Naive thymus-derived CD8-positive, alpha-beta T cell (primary cell): ENCODE data around the gene SMARCC1. TPM values are rescaled to one million over a fixed set of nuclear protein-coding genes. Genes with fewer than 3 reads are reported as not detected.

Experiments used
- ATAC-seq, 2 donors: fragments of 150-1000 bp; cut with Tn5 transposase in 1 of 2; sonication (Bioruptor Pico), chemical (Tn5 transposase) in 1 of 2; 1 replicate in 1 of 2; 2 replicates in 1 of 2; pipeline ENCODE4 v1.10.0; 2021; ENCODE audit warnings: mild to moderate bottlenecking in 2 of 2, moderate library complexity in 2 of 2
- POLR2A ChIA-PET: fragments of 350-600 bp; sonication (Branson Sonifier 250); formaldehyde crosslinking; loops from one replicate; lab custom pipeline; 2021; ENCODE audit warnings: antibody characterized with exemption; lab: Charles Lee
- DNase-seq, 10 donors: peaks; one replicate each; pipeline versions ENCODE4 v3.0.0 to v3.0.0-alpha.2; 2020 to 2022
- H3K27ac Mint-ChIP-seq, 10 donors: one replicate each; pipeline ENCODE4 v1.8.0; 2020 to 2022; ENCODE audit warnings: mild to moderate bottlenecking in 10 of 10, mixed read lengths in 10 of 10, moderate library complexity in 4 of 10, inconsistent platforms in 1 of 10
- H3K27me3 Mint-ChIP-seq, 5 donors: one replicate each; pipeline ENCODE4 v1.8.0; 2021 to 2022; ENCODE audit warnings: mixed read lengths in 5 of 5
- H3K36me3 Mint-ChIP-seq, 3 donors: one replicate each; pipeline ENCODE4 v1.8.0; 2020 to 2022; ENCODE audit warnings: mixed read lengths in 3 of 3, mild to moderate bottlenecking in 2 of 3, inconsistent platforms in 1 of 3
- H3K4me1 Mint-ChIP-seq, 4 donors: one replicate each; pipeline ENCODE4 v1.8.0; 2021 to 2022; ENCODE audit warnings: mixed read lengths in 4 of 4
- H3K4me3 Mint-ChIP-seq, 10 donors: one replicate each; pipeline ENCODE4 v1.8.0; 2020 to 2022; ENCODE audit warnings: mild to moderate bottlenecking in 10 of 10, mixed read lengths in 10 of 10, moderate library complexity in 6 of 10, inconsistent platforms in 1 of 10
- H3K9me3 Mint-ChIP-seq, 9 donors: one replicate each; pipeline ENCODE4 v1.8.0; 2020 to 2022; ENCODE audit warnings: mixed read lengths in 9 of 9, mild to moderate bottlenecking in 3 of 9, inconsistent platforms in 1 of 9, moderate library complexity in 1 of 9
- polyA plus RNA-seq, 3 donors: library from polyadenylated mRNA; unstranded; fragments of 300-500 nt; fragmentation: Illumina TruSeq; gene quantifications; one replicate each; pipeline ENCODE4 v1.2.3, GENCODE V29; 2021
- total RNA-seq, 8 experiments: library from RNA in 2 of 8; stranded (reverse) in 2 of 8; gene quantifications; one replicate each; pipeline ENCODE4 v1.2.3 and lab custom pipeline; 2021 to 2026

The SMARCC1 gene
- total and polyA plus RNA-seq, 5 experiments from 2014 or later: 57.7 to 111 (median 67.0) TPM

DNA sequence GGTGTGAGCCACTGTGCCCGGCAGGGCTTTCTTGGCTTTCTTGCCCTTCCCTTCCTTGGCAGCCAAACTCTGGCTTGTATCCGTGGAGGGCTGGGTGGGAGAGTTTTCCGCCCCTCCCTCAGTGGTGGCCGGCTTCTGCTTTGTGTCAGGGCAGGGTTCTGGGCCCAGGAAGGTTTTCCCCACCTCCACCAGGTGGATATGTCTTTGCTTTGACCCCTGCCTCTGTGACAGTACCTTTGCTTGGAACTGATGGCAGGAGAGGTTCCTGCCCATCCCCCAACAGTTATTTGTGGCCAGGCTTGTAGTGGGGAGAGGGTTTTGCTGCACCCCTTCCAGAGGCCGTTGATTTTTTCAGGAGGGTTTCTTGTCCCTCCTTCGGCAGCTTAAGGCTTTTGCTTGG lies 227.4 kb downstream of the SMARCC1 start:
- no peak overlapping the region for H3K27ac Mint-ChIP-seq
- ATAC-seq (no peak), DNase-seq (no peak)
- peaks cover 0 to 4% (median 2%) of the 10 kb centered on the region in 3 donors for H3K36me3 Mint-ChIP-seq
- no peak overlapping the region for H3K4me3 Mint-ChIP-seq
- peaks cover 0 to 2% (median 0%) of the 10 kb centered on the region in 9 donors for H3K9me3 Mint-ChIP-seq
- POLR2A ChIA-PET: no interaction called here
- peaks cover 11 to 16% (median 12%) of the 10 kb centered on the region in 5 donors for H3K27me3 Mint-ChIP-seq
- H3K4me1 Mint-ChIP-seq: no peaks in the 10 kb centered on the region

DNA sequence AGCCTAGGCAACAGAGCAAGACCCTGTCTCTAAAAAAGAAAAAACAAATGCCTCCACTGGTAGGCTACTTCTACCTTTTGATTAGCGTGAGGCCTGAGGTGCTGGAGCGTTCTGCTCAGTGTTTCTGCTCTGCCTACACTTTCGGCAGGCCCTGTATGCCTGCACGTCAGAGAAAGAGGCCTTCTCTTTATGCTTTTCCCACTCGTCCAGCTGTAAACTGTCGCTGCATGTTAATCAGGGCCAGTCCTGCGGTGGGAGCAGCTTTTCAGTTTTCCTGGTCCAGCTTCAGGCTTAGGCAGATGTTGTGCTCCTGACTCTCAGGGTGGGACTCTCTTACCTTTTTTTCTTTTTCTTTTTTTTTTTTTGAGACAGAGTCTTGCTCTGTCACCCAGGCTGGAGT lies 228.3 kb downstream of the SMARCC1 start:
- no peak for ATAC-seq
- Mint-ChIP-seq H3K27me3 (peaks cover 11 to 16% (median 12%) of the 10 kb centered on the region in 5 donors), H3K4me3 (no peak overlapping the region), H3K4me1 (no peaks in the 10 kb centered on the region), H3K36me3 (peaks cover 0 to 4% (median 2%) of the 10 kb centered on the region in 3 donors), H3K9me3 (peaks cover 0 to 2% (median 0%) of the 10 kb centered on the region in 9 donors), H3K27ac (no peak overlapping the region)
- POLR2A ChIA-PET: no interaction called here
- no peak for DNase-seq

DNA sequence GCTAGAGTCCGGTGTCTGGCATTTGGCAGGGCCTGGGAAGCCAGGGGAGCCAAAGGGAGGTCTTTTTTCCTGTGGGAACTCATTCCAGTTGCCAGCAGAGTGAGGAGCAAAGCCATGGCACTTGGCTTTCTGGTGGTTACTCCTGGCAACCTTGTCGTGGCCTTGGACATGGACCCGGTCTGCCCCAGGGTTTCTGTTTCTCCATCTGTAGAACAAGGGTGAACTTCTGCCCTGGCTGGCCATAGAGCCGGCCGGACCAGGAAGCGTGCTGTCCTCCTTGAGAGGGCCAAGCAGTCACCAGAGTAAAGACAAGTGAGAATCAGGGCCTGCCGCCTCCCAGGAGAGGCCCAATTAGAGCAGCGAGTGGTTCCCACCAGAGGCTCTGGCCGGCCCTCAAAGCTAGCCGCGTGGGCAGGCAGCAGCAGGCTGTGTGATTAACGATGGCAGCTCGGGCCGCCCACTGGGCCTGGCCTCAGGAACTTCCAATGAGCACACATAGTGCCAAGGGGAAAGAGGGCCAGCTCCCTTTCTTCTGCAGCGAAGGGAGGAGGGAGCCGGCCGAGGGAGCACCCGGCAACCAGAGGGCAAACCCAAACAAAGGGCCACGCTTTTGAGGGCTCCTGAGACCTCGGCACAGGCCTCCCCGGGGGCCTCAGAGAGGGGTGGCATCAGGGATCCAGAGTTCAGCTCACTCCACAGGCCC lies 239.1 kb downstream of the SMARCC1 start:
- Mint-ChIP-seq H3K9me3 (no peaks in the 10 kb centered on the region), H3K4me3 (no peak overlapping the region), H3K27me3 (peaks cover 0 to 11% (median 4%) of the 10 kb centered on the region in 5 donors), H3K4me1 (no peaks in the 10 kb centered on the region), H3K36me3 (no peaks in the 10 kb centered on the region), H3K27ac (no peak overlapping the region)
- ATAC-seq: no peak
- DNase-seq: no peak
- POLR2A ChIA-PET: no interaction called here

DNA sequence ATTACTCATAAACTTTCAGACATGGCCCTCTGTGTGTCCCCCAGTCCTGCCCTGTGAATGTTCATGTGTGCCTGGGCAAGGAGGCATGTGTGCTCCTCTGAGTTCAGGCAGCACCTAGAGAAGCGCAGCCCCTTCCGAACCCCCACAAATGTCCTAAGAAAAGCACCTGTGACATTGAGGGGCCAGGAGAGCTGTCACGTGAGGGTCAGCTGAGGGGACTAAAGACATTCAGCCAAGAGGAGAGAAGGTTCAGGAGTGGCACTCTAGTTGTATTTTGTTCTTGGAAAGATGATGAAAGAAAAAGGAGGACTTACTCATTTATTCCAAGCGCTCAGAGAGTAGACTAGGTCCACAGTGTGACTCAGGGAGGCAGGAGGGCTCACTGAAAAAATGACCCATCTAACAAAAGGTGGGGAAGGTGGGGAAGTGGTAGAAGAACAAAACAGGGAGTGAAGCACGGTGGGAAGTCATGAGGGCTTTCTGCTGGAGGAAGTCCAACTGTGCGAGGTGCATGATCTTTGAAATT lies 240.0 kb downstream of the SMARCC1 start:
- H3K4me1 Mint-ChIP-seq: no peaks in the 10 kb centered on the region

DNA sequence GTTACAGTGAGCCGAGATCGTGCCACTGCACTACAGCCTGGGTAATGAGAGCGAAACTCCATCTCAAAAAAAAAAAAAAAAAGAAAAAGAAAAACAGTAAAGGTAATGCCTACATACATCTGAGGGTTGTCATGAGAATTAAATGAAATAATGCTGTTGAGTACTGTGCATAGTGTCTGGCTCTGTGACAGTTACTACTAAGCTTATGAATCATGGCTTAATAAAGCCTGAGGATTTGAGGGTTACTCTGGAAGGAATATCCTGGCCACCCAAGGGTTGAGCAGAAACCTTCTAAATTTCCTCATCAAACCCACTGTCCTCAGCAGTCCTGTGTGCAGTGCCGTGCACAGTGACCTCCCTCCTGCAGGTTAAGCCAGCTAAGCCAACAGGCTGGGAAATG lies 241.4 kb downstream of the SMARCC1 start:
- Mint-ChIP-seq H3K27me3 (peaks cover 0 to 9% (median 4%) of the 10 kb centered on the region in 5 donors), H3K4me3 (no peak overlapping the region), H3K36me3 (no peaks in the 10 kb centered on the region), H3K9me3 (no peaks in the 10 kb centered on the region), H3K4me1 (no peaks in the 10 kb centered on the region), H3K27ac (no peak overlapping the region)
- ATAC-seq (no peak), DNase-seq (no peak)
- POLR2A ChIA-PET: interaction anchor here (0.6 kb wide), 1 partner anchor 248 kb away, joined by 3 read pairs; no protein-coding TSS in a partner anchor

More for the DNA sequence above, 240.0 kb downstream of the SMARCC1 start:
- ATAC-seq (no peak), DNase-seq (no peak)
- Mint-ChIP-seq H3K4me3 (no peak overlapping the region), H3K27me3 (peaks cover 0 to 10% (median 4%) of the 10 kb centered on the region in 5 donors), H3K9me3 (no peaks in the 10 kb centered on the region), H3K27ac (no peak overlapping the region), H3K36me3 (no peaks in the 10 kb centered on the region)
- POLR2A ChIA-PET: no interaction called here

DNA sequence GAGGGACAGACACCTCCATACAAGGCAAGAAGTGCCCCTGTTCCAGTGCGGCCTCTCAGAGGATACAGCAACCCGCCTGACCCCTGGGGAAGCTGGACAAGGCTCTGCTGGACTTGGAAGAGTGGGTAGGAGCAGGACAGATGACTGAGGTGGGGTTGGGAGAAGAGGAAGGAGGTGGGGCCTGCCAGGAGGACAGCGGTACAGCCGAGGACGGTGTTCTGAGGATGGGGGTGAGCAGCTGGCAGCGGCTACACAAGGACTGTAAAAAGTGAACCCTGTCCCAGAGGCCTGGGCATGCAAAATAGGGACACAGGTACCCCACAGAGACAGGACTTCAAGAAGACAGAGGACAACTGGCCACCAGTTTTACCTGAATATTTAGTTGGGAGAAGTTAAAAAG lies 244.7 kb downstream of the SMARCC1 start:
- Mint-ChIP-seq H3K27me3 (peaks cover 1 to 11% (median 9%) of the 10 kb centered on the region in 5 donors), H3K9me3 (no peaks in the 10 kb centered on the region), H3K27ac (no peak overlapping the region), H3K36me3 (no peaks in the 10 kb centered on the region), H3K4me1 (no peaks in the 10 kb centered on the region), H3K4me3 (no peak overlapping the region)
- POLR2A ChIA-PET: no interaction called here
- DNase-seq: no peak
- ATAC-seq: no peak

DNA sequence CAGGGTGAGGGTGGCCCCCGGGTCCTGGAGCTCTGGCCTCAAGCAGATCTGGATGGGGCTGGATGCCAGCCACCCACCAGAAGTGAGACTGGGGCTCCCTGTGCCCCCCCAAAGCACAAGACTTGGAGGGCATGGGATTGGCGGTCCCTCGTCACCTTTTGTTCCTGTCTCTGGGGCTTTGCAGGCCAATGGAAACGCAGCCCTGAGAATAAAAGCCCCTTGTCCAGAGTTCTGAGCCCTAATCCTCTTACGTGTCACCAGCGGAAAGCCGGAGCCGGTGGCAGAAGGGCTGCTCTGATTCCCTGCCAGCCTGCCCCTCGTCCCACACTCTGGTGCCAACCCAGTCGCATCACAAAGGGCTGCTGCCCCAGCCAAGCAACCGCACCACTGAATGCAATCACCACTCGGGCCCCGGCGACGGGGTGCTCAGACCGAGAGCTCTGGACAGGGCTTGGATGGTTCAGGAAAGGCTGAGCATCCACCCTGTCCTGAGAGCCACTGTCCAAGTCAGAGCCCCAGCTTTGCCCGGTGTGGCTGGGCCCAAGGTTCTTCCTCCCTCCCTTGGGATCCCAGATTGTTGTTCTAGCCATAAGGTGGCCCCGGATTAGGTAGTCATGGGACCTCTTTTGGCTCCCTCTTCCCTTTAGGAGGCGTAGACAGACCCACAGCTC lies 245.3 kb downstream of the SMARCC1 start:
- Mint-ChIP-seq H3K36me3 (no peaks in the 10 kb centered on the region), H3K4me3 (no peak overlapping the region), H3K27ac (no peak overlapping the region), H3K9me3 (no peaks in the 10 kb centered on the region), H3K27me3 (peaks cover 1 to 11% (median 9%) of the 10 kb centered on the region in 5 donors), H3K4me1 (no peaks in the 10 kb centered on the region)
- DNase-seq (no peak), ATAC-seq (no peak)
- POLR2A ChIA-PET: no interaction called here

Other genes with a start within 250 kb of the SMARCC1 start
- gene CSPG5, start 203.0 kb downstream of the SMARCC1 start, total RNA-seq: under 1 TPM; 0.33 to 0.44 TPM
- under 1 TPM in 1 of 3 donors, not detected in 2; 0.09 TPM for gene CSPG5, start 203.0 kb downstream of the SMARCC1 start, polyA plus RNA-seq
- 10 to 100 TPM; 90.2 to 95.5 TPM for gene DHX30, start 21.2 kb upstream of the SMARCC1 start, total RNA-seq
- 10 to 100 TPM; 23.5 to 43.6 (median 28.5) TPM for gene DHX30, start 21.2 kb upstream of the SMARCC1 start, polyA plus RNA-seq
- 10 to 100 TPM; 53.0 to 56.8 TPM for gene MAP4, start 234.5 kb upstream of the SMARCC1 start, total RNA-seq
- gene MAP4, start 234.5 kb upstream of the SMARCC1 start, polyA plus RNA-seq: 10 to 100 TPM; 17.8 to 29.5 (median 25.2) TPM